RWPE1 (cell line): ENCODE results near the gene CBARP.

Experiments
- CTCF ChIA-PET: fragments of 350-600 bp; sonication (Branson Sonifier 250); formaldehyde crosslinking; extraction: SDS; loops from one replicate; lab custom pipeline; 2021; lab: Yijun Ruan, JAX
- POLR2A ChIA-PET: fragments of 400-600 bp; formaldehyde crosslinking; extraction: SDS; loops from one replicate; lab custom pipeline; 2020; ENCODE audit warnings: antibody characterized with exemption; ENCODE audit not compliant: low non-redundant PET; lab: Yijun Ruan, JAX
- DNase-seq: peaks from one replicate; pipeline ENCODE4 v3.0.0; 2012; ENCODE audit warnings: low spot score
- H3K27ac ChIP-seq: fragments of 450-650 bp; 2 replicates; pipeline ENCODE4 v1.5.1; 2017
- CTCF ChIP-seq: fragments of 450-650 bp; conservative IDR thresholded peaks from 2 replicates; pipeline ENCODE4 v1.5.1; 2017; ENCODE audit warnings: low read depth, mild to moderate bottlenecking

The CBARP gene

DNA sequence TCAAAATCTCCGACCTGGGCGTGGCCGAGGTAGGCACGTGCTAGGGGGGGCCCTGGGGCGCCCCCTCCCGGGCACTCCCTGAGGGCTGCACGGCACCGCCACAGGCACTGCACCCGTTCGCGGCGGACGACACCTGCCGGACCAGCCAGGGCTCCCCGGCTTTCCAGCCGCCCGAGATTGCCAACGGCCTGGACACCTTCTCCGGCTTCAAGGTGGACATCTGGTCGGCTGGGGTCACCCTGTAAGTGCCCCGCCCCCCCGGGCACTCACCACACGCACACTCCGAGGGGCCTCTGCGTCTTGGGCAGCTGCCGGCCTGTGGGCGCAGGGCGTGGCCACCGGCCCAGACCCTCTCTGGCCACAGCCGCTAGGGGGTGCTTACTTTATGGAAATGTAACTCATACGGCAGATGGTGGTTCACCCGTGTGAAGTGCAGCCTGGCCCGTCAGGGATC lies 17.3 kb downstream of the CBARP start:
- CTCF ChIA-PET = interaction anchor here (0.7 to 1.3 kb wide), 2 partner anchors 9 to 731 kb away, joined by 3 to 4 read pairs; no protein-coding TSS in a partner anchor
- POLR2A ChIA-PET = no interaction called here
- TF ChIP-seq CTCF = no peak
- DNase-seq = no peak
- peak overlapping the region; percentile 98 for H3K27ac ChIP-seq

DNA sequence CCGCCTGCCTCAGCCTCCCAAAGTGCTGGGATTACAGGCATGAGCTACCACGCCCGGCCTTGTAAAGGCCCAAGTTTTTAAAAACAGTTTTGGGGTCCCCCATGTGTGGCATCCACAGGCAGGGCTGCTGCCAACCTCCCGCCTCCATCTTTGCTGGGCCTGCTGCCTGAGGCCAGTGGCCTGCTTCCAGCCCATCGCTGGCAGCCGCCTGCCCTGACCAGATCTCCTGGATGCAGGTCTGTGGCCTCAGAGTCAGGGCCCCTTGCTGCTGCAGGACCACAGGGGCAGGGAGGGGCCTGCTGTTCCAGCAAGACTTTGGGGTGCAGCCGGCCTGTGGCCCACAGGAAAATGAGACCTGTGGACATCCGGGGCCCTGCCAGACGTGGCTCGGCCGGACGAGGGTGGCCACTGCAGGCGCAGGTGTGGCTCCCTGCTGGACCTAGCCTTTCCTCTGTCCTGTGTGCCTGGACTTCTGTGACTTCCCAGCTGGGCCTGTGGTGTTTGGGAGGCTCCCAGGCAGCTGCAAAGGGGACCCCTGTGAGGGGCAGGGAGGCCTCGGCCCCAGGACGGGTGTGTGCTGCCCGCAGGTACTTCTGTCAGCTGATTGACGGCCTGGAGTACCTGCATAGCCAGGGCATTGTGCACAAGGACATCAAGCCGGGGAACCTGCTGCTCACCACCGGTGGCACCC lies 17.9 kb downstream of the CBARP start:
- ChIA-PET CTCF (interaction anchor here (0.6 kb wide), 1 partner anchor 281 kb away, joined by 6 read pairs; no protein-coding TSS in a partner anchor), POLR2A (no interaction called here)
- no peak for DNase-seq

DNA sequence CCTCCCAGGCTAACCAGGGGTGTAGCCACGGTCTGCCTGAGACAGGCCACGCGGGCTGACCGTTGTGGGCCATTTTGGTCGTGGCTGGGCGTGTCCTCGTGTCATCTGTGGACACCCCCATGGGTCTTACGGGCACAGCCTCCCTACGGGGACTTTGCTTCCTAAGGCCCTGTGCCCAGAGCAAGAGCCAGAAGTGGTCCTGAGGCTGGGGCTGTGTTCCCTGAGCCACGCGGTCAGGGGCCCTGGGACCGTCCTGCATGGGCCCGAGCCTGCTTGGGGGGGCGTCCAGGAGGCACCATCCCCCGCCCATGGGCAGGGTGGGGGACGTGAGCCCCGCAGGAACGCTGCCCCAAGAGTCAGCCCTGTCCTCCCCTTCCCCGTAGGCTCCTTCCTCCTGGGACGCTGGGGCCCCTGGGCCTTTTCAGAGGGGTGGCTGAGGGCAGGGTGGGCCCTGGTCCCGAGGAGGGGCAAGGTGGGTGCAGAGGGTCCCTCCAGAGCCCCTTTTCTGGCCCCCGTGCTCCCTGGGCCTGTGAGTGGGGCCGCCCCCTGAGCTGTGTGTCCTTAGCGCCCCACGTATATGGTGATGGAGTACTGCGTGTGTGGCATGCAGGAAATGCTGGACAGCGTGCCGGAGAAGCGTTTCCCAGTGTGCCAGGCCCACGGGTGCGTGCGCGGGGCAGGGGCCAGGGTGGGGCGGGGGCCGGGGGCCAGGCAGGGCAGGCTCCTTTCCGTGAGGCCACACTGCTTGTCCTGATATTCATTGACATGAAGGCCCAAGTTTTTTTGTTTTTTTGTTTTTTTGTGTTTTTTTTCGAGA lies 18.8 kb downstream of the CBARP start:
- POLR2A ChIA-PET = no interaction called here
- peak overlapping the region; percentile 98 for H3K27ac ChIP-seq
- TF ChIP-seq CTCF = no peak

More for the DNA sequence above, 17.9 kb downstream of the CBARP start:
- peak overlapping the region; percentile 98 for H3K27ac ChIP-seq
- TF ChIP-seq CTCF = no peak

DNA sequence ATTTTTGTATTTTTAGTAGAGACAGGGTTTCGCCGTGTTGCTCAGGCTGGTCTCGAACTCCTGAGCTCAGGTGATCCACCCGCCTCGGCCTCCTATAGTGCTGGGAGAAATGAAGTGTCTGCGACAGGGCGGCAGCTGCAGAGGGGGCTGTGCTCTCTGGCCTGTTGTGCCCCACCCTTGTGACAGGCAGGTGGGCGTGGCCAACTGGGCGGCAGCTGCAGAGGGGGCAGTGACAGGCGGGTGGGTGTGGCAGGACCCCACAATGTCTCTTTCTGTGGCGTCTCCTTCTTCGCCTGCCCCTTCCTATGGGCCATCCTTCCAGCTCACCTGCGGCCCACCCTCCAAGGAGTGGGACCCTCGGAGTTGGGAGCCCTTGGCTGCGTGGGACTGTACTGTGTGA lies 20.4 kb downstream of the CBARP start:
- no peak for DNase-seq

More for the DNA sequence above, 18.8 kb downstream of the CBARP start:
- CTCF ChIA-PET = interaction anchor here (0.6 kb wide), 3 partner anchors 49 to 282 kb away, joined by 3 to 6 read pairs (median 3); no protein-coding TSS in a partner anchor
- no peak for DNase-seq

DNA sequence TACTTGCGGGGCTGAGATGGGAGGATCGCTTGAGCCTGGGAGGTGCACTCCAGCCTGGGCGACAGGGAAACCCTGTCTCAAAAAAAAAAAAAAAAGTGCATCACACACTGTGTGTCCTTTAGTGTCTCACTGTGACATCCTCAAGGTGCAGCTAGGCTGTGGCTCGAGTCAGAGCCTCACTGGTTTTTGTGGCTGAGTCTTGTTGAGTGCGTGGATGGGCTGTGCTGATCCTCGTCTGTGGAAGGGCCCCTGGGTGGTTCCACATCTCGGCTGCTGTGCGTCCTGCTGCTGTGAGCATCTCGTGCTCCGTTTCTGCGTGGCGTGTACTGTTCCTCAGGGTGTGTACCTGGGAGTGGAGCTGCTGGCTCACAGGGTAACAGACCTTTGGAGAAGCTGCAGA lies 21.0 kb downstream of the CBARP start:
- TF ChIP-seq CTCF = no peak
- POLR2A ChIA-PET = no interaction called here
- DNase-seq = no peak
- H3K27ac ChIP-seq = peak overlapping the region; percentile 98
- CTCF ChIA-PET = interaction anchor here (0.6 to 1.3 kb wide), 3 partner anchors 27 to 103 kb away, joined by 3 to 4 read pairs (median 3); no protein-coding TSS in a partner anchor

More for the DNA sequence above, 20.4 kb downstream of the CBARP start:
- ChIA-PET POLR2A (no interaction called here), CTCF (interaction anchor here (1.1 to 1.3 kb wide), 2 partner anchors 62 to 104 kb away, joined by 3 to 4 read pairs; no protein-coding TSS in a partner anchor)
- H3K27ac ChIP-seq = peak overlapping the region; percentile 98
- no peak for TF ChIP-seq CTCF
